ENCODE results near the gene SPOPL.
"Not testable (repeated sequence)": the region's sequence is repeated elsewhere in the genome, so short reads cannot be mapped to it uniquely, and the experiment has no call there.

SPOPL gene

GRCh38 chr2:138501425-138502254 lies at the start of gene SPOPL:
TSS of gene SPOPL (plus strand) at chr2:138501770. CDS start at chr2:138550217, 48,447 bp downstream.
- DNase-seq = peak; percentile 84 to 89

GRCh38 chr2:138452324-138452723 lies 49.2 kb upstream of the SPOPL start:
- DNase-seq = no peak

- DNase-seq = no peak
These were observed 47.8 kb upstream of the SPOPL start for GRCh38 chr2:138453815-138454214.

GRCh38 chr2:138454761-138455160 lies 46.8 kb upstream of the SPOPL start:
- no peak for DNase-seq

GRCh38 chr2:138455275-138455674 lies 46.3 kb upstream of the SPOPL start:
- no peak for DNase-seq

- no peak for DNase-seq
These were observed 45.9 kb upstream of the SPOPL start for GRCh38 chr2:138455691-138456090.

GRCh38 chr2:138462689-138463088 lies 38.9 kb upstream of the SPOPL start:
- not testable (repeated sequence) for DNase-seq

- no peak for DNase-seq
These were observed 33.0 kb upstream of the SPOPL start for GRCh38 chr2:138468617-138469016.

GRCh38 chr2:138469411-138469810 lies 32.2 kb upstream of the SPOPL start:
- DNase-seq = no peak

GRCh38 chr2:138470941-138471340 lies 30.6 kb upstream of the SPOPL start:
- DNase-seq = no peak

- no peak for DNase-seq
These were observed 27.3 kb upstream of the SPOPL start for GRCh38 chr2:138474100-138474825.

- DNase-seq = peak; percentile 23 to 42
These were observed 26.2 kb upstream of the SPOPL start for GRCh38 chr2:138475277-138475776.

- DNase-seq = no peak
These were observed 25.4 kb upstream of the SPOPL start for GRCh38 chr2:138476186-138476585.

- DNase-seq = no peak
These were observed 24.6 kb upstream of the SPOPL start for GRCh38 chr2:138476940-138477339.

GRCh38 chr2:138482796-138483195 lies 18.8 kb upstream of the SPOPL start:
- not testable (repeated sequence) for DNase-seq

- no peak for DNase-seq
These were observed 16.6 kb upstream of the SPOPL start for GRCh38 chr2:138485019-138485418.

GRCh38 chr2:138486363-138487198 lies 15.0 kb upstream of the SPOPL start:
- DNase-seq = no peak

GRCh38 chr2:138490673-138491494 lies 10.7 kb upstream of the SPOPL start:
- no peak for DNase-seq

GRCh38 chr2:138491495-138491862 lies 10.1 kb upstream of the SPOPL start:
- no peak for DNase-seq

- DNase-seq = no peak
These were observed 9.4 kb upstream of the SPOPL start for GRCh38 chr2:138492160-138492559.

- DNase-seq = no peak
These were observed 8.2 kb upstream of the SPOPL start for GRCh38 chr2:138493334-138493733.
